BLaER1 (cell line): ENCODE measurements around the gene RSRP1.
A peak's percentile ranks its signal among the peaks of the same experiment; 100 is the strongest.

ENCODE experiments used
- H3K27ac ChIP-seq: shearing (Covaris generic); formaldehyde crosslinking; 2 replicates; pipeline ENCODE4 v1.8.1; 2022
- H3K27me3 ChIP-seq: shearing (Covaris generic); formaldehyde crosslinking; 2 replicates; pipeline ENCODE4 v1.8.1; 2022
- H3K36me3 ChIP-seq: shearing (Covaris generic); formaldehyde crosslinking; 2 replicates; pipeline ENCODE4 v1.8.1; 2022
- H3K4me1 ChIP-seq: shearing (Covaris generic); formaldehyde crosslinking; 2 replicates; pipeline ENCODE4 v1.8.1; 2022
- H3K4me2 ChIP-seq: shearing (Covaris generic); formaldehyde crosslinking; 2 replicates; pipeline ENCODE4 v1.8.1; 2022
- H3K4me3 ChIP-seq: shearing (Covaris generic); formaldehyde crosslinking; 2 replicates; pipeline ENCODE4 v1.8.1; 2022
- H3K9ac ChIP-seq: shearing (Covaris generic); formaldehyde crosslinking; 2 replicates; pipeline ENCODE4 v1.8.1; 2022
- H3K9me3 ChIP-seq: shearing (Covaris generic); formaldehyde crosslinking; 2 replicates; pipeline ENCODE4 v1.8.1; 2022
- H4K20me1 ChIP-seq: shearing (Covaris generic); formaldehyde crosslinking; 2 replicates; pipeline ENCODE4 v1.8.1; 2022
- Cebpa-rat ChIP-seq: shearing (Covaris generic); IDR thresholded peaks from 2 replicates; pipeline ENCODE4 v1.8.1; 2022

The RSRP1 gene

DNA sequence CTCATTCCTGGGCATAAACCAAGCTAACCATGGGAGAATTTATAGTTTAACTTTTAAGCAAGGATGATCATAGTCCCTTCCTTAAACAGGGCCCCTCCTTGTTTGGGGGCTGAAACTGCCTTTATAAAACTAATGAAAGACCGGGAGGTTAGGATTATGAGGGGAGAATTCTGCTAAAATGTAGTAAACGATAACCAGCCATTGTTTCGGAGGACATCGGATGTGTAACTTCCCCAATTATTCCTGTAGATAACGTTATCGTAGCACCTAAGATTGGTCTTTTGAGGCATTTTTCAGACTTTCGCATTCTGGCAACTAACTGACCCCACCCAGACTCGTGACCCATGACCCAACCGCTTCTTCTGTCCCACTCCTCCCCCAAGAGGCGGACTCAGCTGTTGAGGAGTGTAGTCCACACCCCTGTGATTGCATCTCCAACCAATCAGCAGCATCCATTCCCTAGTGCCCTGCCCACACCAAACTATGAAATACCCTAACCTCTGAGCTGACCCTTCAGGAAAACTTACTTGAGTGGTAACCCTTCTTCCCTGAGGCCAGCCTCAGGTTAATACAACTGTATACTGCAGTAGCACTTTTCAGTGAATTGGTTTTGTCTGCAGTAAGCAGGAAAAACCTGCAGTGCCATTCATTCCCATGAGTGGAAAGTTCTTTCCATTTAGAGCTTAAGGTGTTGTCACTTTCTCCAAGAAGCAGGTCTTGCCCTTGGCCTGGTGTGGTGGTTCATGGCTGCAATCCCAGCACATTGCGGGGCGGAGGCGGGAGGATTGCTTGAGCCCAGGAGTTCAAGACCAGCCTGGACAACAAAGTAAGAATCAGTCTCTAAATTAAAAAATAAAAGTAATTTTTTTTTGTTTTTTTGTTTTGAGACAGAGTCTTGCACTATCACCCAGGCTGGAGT is 14.1 kb downstream of the RSRP1 start:
- peaks cover 64% of the 10 kb centered on the region for H3K4me1 ChIP-seq
- H3K36me3 ChIP-seq = peaks cover 35% of the 10 kb centered on the region
- no peaks in the 10 kb centered on the region for H3K9me3 ChIP-seq
- H4K20me1 ChIP-seq = peaks cover 29% of the 10 kb centered on the region
- H3K27ac ChIP-seq = peak overlapping the region; percentile 88
- peak overlapping the region; percentile 91 for H3K9ac ChIP-seq
- no peaks in the 10 kb centered on the region for H3K27me3 ChIP-seq
- H3K4me3 ChIP-seq = peak overlapping the region; percentile 97
- TF ChIP-seq Cebpa-rat = no peak
- H3K4me2 ChIP-seq = peak overlapping the region; percentile 95

DNA sequence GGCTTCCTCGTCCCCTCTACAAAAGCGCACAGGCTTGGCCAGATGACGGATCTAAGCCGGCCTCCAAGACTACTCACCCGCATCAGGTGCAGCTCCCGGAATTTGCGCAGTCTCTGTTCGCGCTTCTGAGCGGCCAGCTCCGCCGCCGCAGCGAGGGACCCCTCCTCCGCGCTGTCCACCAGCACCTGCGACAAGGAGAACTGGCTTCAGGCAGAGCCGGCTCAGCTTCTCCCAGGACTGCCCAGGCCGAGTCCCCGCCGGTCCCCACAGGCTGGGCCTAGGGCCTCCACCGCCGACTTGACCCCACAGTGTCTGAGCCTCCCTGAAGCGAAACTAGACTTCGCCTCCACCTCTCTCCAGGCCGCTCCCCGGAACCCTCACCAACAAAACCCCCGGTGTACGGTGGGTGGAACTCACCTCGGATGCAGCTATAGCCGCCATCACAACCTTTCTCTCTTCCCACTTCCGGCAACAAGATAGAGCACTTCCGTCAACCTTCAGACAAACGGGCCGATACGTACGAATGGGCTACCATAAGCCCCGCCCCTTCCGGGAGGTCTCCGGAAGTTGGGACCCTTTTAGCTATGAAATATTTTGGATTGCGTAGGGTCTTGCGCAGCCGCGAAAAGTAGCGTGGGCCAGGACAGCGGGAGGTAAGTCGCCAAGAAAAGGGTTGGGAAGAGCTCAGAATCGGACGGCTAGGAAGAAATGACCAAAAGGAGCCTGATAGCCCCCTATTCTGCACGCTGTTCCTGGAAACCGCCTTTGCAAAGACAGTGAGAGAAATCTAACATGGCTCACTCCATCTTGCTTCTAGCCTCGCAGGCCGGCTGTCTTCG is 15.0 kb downstream of the RSRP1 start, which contains the start of gene SYF2:
SYF2 (minus strand) TSS at position 476 of the 839 bp plus-strand sequence; CDS start at position 441, 35 bp downstream.
- H3K4me2 ChIP-seq = peak within 1 kb of the TSS; percentile 95

DNA sequence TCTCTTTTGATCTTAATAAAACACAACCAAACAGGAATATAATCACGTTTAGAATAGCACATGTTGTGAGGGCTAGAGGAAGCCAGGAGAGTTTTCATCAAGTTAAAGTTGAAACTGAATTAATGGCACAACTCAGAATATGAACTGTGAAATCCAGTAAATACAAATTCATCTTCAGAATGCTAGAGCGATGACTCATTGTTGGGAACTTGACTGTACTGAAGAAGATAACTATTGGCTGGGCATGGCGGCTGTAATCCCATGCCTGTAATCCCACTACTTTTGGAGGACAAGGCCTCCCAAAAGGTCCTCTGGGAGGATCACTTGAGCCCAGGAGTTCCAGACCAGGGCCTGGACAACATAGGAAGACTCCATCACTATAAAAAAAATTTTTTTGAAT is 23.8 kb downstream of the RSRP1 start:
- no peaks in the 10 kb centered on the region for H3K4me1 ChIP-seq
- H3K9ac ChIP-seq = no peak overlapping the region
- H3K27ac ChIP-seq = no peak overlapping the region
- no peaks in the 10 kb centered on the region for H3K9me3 ChIP-seq
- no peaks in the 10 kb centered on the region for H3K27me3 ChIP-seq
- no peak for TF ChIP-seq Cebpa-rat
- H3K36me3 ChIP-seq = peaks cover 95% of the 10 kb centered on the region
- no peak overlapping the region for H3K4me2 ChIP-seq
- H4K20me1 ChIP-seq = peaks cover 23% of the 10 kb centered on the region
- no peak overlapping the region for H3K4me3 ChIP-seq

More for the DNA sequence above, 15.0 kb downstream of the RSRP1 start, which contains the start of gene SYF2:
- peaks cover 55% of the 10 kb centered on the region for H3K4me1 ChIP-seq
- TF ChIP-seq Cebpa-rat = no peak
- H3K9me3 ChIP-seq = no peaks in the 10 kb centered on the region
- H3K36me3 ChIP-seq = peaks cover 44% of the 10 kb centered on the region
- no peaks in the 10 kb centered on the region for H3K27me3 ChIP-seq
- H3K27ac ChIP-seq = peak within 1 kb of the TSS; percentile 88
- peak within 1 kb of the TSS; percentile 97 for H3K4me3 ChIP-seq
- H4K20me1 ChIP-seq = peaks cover 23% of the 10 kb centered on the region
- H3K9ac ChIP-seq = peak within 1 kb of the TSS; percentile 91

DNA sequence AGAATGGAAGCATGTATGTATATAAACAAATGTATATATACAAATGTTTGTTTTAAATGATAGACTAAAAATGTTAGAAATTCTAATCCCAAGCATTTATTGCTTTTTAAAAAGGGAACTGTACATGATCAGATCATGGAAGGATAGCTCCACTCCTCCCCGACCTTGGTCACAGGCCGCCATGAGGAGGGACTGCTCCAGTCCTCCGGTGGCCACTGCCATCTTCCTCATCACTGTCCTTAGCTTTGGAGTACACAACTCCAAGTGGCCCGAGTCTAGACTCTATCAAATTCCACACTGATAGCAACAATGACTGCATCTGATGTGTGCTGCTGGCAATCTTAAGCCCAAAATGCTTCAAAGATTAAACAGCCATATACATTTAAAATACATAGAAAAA is 24.6 kb downstream of the RSRP1 start:
- no peak overlapping the region for H3K27ac ChIP-seq
- no peak for TF ChIP-seq Cebpa-rat

DNA sequence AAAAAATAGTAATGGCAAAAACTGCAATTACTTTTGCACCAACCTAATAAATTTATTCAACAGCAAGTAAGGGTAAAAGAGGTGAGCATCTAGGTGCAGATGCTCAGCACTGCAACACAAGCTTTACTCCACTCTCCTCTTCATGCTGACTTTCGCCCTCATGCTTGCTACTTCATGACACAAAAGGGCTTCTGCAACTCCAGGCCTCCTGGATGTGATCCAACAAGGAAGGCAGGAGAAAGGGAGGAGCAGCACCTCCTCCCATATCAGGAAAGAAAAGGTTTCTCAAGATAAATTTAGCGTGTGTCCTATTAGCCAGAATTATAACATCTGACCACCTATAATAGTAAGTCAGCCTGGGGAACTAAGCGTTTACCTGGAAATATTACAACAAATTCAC is 26.6 kb downstream of the RSRP1 start:
- H4K20me1 ChIP-seq = peaks cover 19% of the 10 kb centered on the region

More for the DNA sequence above, 24.6 kb downstream of the RSRP1 start:
- Histone ChIP-seq H3K9ac (no peak overlapping the region), H3K9me3 (no peaks in the 10 kb centered on the region), H3K36me3 (peaks cover 86% of the 10 kb centered on the region), H4K20me1 (peaks cover 19% of the 10 kb centered on the region), H3K4me2 (no peak overlapping the region), H3K27me3 (no peaks in the 10 kb centered on the region), H3K4me3 (no peak overlapping the region), H3K4me1 (no peaks in the 10 kb centered on the region)

DNA sequence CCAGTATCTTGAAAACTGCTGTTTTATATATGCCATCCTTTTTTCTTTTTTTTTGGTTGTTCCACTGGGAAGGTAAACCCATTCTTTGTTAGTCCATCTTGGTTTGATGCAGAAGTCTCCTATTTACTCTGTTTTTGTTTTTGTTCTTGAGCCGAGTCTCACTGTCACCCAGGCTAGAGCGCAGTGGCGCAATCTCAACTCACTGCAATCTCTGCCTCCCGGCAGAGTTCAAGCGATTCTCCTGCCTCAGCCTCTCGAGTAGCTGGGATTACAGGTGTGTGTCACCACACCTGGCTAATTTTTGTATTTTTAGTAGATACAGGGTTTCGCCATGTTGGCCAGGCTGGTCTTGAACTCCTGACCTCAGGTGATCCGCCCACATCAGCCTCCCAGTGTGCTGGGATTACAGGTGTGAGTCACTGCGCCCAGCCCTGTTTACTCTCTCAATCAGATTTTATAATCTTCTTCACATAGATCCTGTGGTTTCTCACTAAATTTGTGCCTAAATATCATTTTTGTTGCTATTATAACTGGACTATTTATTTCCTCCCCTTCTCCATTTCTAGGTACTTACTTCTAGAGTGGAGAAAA is 27.5 kb downstream of the RSRP1 start:
- no peak overlapping the region for H3K4me2 ChIP-seq
- no peak overlapping the region for H3K9ac ChIP-seq
- peaks cover 58% of the 10 kb centered on the region for H3K36me3 ChIP-seq
- peaks cover 19% of the 10 kb centered on the region for H4K20me1 ChIP-seq
- no peaks in the 10 kb centered on the region for H3K9me3 ChIP-seq
- no peak overlapping the region for H3K4me3 ChIP-seq
- no peak overlapping the region for H3K27ac ChIP-seq
- H3K27me3 ChIP-seq = no peaks in the 10 kb centered on the region
- no peak for TF ChIP-seq Cebpa-rat
- H3K4me1 ChIP-seq = peaks cover 23% of the 10 kb centered on the region

More for the DNA sequence above, 26.6 kb downstream of the RSRP1 start:
- Histone ChIP-seq H3K4me2 (no peak overlapping the region), H3K36me3 (peaks cover 67% of the 10 kb centered on the region), H3K4me3 (no peak overlapping the region), H3K27ac (no peak overlapping the region), H3K4me1 (peaks cover 18% of the 10 kb centered on the region), H3K9me3 (no peaks in the 10 kb centered on the region), H3K27me3 (no peaks in the 10 kb centered on the region), H3K9ac (no peak overlapping the region)
- TF ChIP-seq Cebpa-rat = no peak

DNA sequence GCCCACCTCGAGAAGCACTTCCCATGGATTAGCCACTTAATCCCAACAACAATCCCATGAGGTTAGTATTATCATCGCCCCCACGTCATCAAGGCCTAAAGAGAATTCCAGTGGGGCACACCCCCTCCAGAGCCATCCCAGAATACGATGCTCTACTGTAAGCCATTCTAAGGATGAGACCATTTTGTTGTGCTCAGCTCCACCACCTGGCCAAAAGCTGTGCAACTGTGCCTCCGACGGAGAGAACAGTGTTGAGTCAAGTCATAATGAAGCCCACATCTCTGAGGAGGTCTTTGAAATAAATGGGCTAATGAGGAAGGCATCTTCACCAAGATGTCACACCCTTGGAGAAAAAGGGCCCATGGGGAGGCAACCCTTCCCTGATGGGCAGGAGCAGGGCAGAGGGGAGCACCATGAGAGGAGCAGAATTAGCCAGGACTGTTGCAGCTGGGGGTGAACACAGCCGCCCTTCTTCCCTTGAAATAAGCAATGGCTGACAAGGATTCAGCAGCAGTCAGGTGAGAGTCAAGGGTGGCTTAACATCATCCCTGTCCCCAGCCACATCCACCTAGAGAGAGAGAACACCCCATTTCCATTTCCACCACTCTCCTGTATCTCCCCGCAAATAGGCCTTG is 29.5 kb downstream of the RSRP1 start:
- no peaks in the 10 kb centered on the region for H3K9me3 ChIP-seq
- no peak for TF ChIP-seq Cebpa-rat
- H3K4me3 ChIP-seq = no peak overlapping the region
- H3K36me3 ChIP-seq = peaks cover 38% of the 10 kb centered on the region
- H3K27ac ChIP-seq = no peak overlapping the region
- no peak overlapping the region for H3K4me2 ChIP-seq
- H3K9ac ChIP-seq = no peak overlapping the region
- H3K27me3 ChIP-seq = no peaks in the 10 kb centered on the region
- H3K4me1 ChIP-seq = peaks cover 23% of the 10 kb centered on the region
- 0 out of 2 replicates have a peak, but pooled peaks cover 10% of the 10 kb centered on the region for H4K20me1 ChIP-seq

DNA sequence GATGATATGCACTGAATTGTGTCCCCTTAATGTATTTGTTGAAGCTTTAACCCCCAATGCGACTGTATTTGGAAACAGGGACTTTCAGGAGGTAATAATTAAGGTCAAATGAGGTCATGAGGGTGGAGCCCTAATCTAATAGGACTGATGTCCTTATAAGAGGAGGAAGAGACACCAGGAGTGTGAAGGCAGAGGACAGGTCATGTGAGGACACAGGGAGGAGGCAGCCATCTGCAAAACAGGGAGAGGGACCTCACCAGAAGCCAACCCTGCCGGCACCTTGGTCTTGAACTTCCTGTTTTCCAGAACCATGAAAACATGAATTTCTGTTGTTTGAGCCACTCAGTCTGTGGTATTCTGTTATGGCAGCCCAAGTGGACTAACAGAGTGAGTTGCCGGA is 30.2 kb downstream of the RSRP1 start:
- no peak overlapping the region for H3K9ac ChIP-seq
- H4K20me1 ChIP-seq = 0 out of 2 replicates have a peak, but pooled peaks cover 7% of the 10 kb centered on the region
- no peak for TF ChIP-seq Cebpa-rat
- H3K27me3 ChIP-seq = no peaks in the 10 kb centered on the region
- H3K4me1 ChIP-seq = peaks cover 23% of the 10 kb centered on the region
- H3K9me3 ChIP-seq = no peaks in the 10 kb centered on the region
- H3K36me3 ChIP-seq = peaks cover 31% of the 10 kb centered on the region
- H3K27ac ChIP-seq = no peak overlapping the region
- no peak overlapping the region for H3K4me3 ChIP-seq
- no peak overlapping the region; the same call in 1 of the 2 replicates for H3K4me2 ChIP-seq

DNA sequence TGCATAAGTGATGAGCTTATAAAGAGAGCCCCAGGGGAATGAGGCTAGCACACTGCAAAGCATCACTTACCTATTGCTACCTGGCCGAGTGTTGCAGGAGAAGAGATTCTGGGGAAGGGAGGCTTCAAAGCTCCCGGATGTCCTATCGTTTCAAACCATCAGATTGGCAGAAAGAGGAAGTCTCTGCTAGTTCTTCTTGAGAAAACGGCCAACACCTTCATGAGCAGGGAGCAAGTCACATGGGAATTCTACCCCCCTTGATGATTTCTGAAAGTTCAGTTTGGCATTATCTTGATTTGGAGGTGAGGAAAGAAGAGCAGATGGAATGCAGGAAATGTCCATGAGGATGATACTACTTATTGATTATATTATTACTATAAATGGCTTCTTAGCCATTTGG is 31.1 kb downstream of the RSRP1 start:
- Histone ChIP-seq H3K9ac (no peak overlapping the region), H3K36me3 (peaks cover 22% of the 10 kb centered on the region), H3K9me3 (no peaks in the 10 kb centered on the region), H3K27ac (no peak overlapping the region), H4K20me1 (no peaks in the 10 kb centered on the region), H3K4me2 (peak overlapping the region; percentile 41), H3K4me3 (no peak overlapping the region), H3K27me3 (no peaks in the 10 kb centered on the region), H3K4me1 (peaks cover 23% of the 10 kb centered on the region)
- TF ChIP-seq Cebpa-rat = no peak
